ENCODE data around the gene TCERG1.

TCERG1 gene

GRCh38 chr5:146441896-146442295 lies 5.2 kb upstream of the TCERG1 start:
- H3K9me3 ChIP-seq (ENCODE audit: control insufficient read depth, low read length) = no peaks in the 10 kb centered on the region
- 88% methylated on average over 1 of the region's 2 CpGs for WGBS
- H3K27me3 ChIP-seq (ENCODE audit: control insufficient read depth in 1 of 2, insufficient read depth in 1 of 2, low read length in 2 of 2) = peaks cover 0 to 5% of the 10 kb centered on the region in 2 experiments
- H3K4me2 ChIP-seq (ENCODE audit: low read length, poor library complexity, severe bottlenecking) = no peak overlapping the region
- no peak overlapping the region for H3K4me3 ChIP-seq (ENCODE audit: insufficient read depth in 1 of 2, low read depth in 1 of 2, low read length in 2 of 2)
- no peak overlapping the region for H3K4ac ChIP-seq (ENCODE audit: low read depth in 1 of 2, low read length in 2 of 2)
- no peak overlapping the region for H3K27ac ChIP-seq (ENCODE audit: low read length, poor library complexity, severe bottlenecking)
- H3K23ac ChIP-seq (ENCODE audit: low read length in 2 of 2) = no peak overlapping the region
- H2BK15ac ChIP-seq (ENCODE audit: low read depth, poor library complexity, severe bottlenecking) = no peak overlapping the region
- no peak overlapping the region for H3K18ac ChIP-seq (ENCODE audit: low read depth in 1 of 2, low read length in 2 of 2)
- H3K79me1 ChIP-seq (replicated peaks; ENCODE audit: low read length, poor library complexity, severe bottlenecking) = no peaks in the 10 kb centered on the region
- H2BK5ac ChIP-seq (ENCODE audit: low read depth, low read length, poor library complexity, severe bottlenecking) = no peak overlapping the region
- H3K4me1 ChIP-seq (ENCODE audit: control insufficient read depth, insufficient read depth, low read depth, low read length) = no peaks in the 10 kb centered on the region
- no peak for DNase-seq
- no peak overlapping the region for H3K9ac ChIP-seq (ENCODE audit: low read length)
- no peak overlapping the region for H2BK12ac ChIP-seq (ENCODE audit: low read length in 2 of 2)
- no peak overlapping the region for H3K14ac ChIP-seq (ENCODE audit: low read length in 2 of 2)
- H2BK120ac ChIP-seq (ENCODE audit: low read depth, low read length) = no peak overlapping the region
- H3K36me3 ChIP-seq (ENCODE audit: control insufficient read depth in 1 of 2, insufficient read depth in 2 of 2, low read depth in 1 of 2, low read length in 2 of 2) = no peaks in the 10 kb centered on the region
- H2AK5ac ChIP-seq (ENCODE audit: low read length, severe bottlenecking) = no peak overlapping the region
- no peak overlapping the region for H2AFZ ChIP-seq (ENCODE audit: low read depth, low read length)
- H4K8ac ChIP-seq (ENCODE audit: low read length) = no peak overlapping the region
- H4K91ac ChIP-seq (ENCODE audit: low read length) = no peak overlapping the region

- peak overlapping the region; percentile 95 for H2AFZ ChIP-seq (ENCODE audit: low read depth, low read length)
- no peak overlapping the region for H2BK5ac ChIP-seq (ENCODE audit: low read depth, low read length, poor library complexity, severe bottlenecking)
- DNase-seq = peak; percentile 49
- H3K14ac ChIP-seq (ENCODE audit: low read length in 2 of 2) = no peak overlapping the region
- H3K4me1 ChIP-seq (ENCODE audit: control insufficient read depth, insufficient read depth, low read depth, low read length) = peaks cover 2% of the 10 kb centered on the region
- H3K9me3 ChIP-seq (ENCODE audit: control insufficient read depth, low read length) = no peaks in the 10 kb centered on the region
- peak overlapping the region; percentile 83 to 94 for H3K4ac ChIP-seq (ENCODE audit: low read depth in 1 of 2, low read length in 2 of 2)
- no peaks in the 10 kb centered on the region for H3K36me3 ChIP-seq (ENCODE audit: control insufficient read depth in 1 of 2, insufficient read depth in 2 of 2, low read depth in 1 of 2, low read length in 2 of 2)
- peak overlapping the region in 1 of 2 experiments; percentile 61 for H3K18ac ChIP-seq (ENCODE audit: low read depth in 1 of 2, low read length in 2 of 2)
- H3K79me1 ChIP-seq (replicated peaks; ENCODE audit: low read length, poor library complexity, severe bottlenecking) = no peaks in the 10 kb centered on the region
- H4K8ac ChIP-seq (ENCODE audit: low read length) = peak overlapping the region; percentile 90
- no peak overlapping the region for H4K91ac ChIP-seq (ENCODE audit: low read length)
- H3K23ac ChIP-seq (ENCODE audit: low read length in 2 of 2) = no peak overlapping the region
- no peaks in the 10 kb centered on the region for H3K27me3 ChIP-seq (ENCODE audit: control insufficient read depth in 1 of 2, insufficient read depth in 1 of 2, low read length in 2 of 2)
- H2BK12ac ChIP-seq (ENCODE audit: low read length in 2 of 2) = peak overlapping the region in 1 of 2 experiments; percentile 29
- no peak overlapping the region for H2AK5ac ChIP-seq (ENCODE audit: low read length, severe bottlenecking)
- under 1% methylated on average over 18 of the region's 20 CpGs for WGBS
- H3K4me2 ChIP-seq (ENCODE audit: low read length, poor library complexity, severe bottlenecking) = peak overlapping the region; percentile 70
- H3K4me3 ChIP-seq (ENCODE audit: insufficient read depth in 1 of 2, low read depth in 1 of 2, low read length in 2 of 2) = peak overlapping the region; percentile 96 to 98
- no peak overlapping the region for H2BK120ac ChIP-seq (ENCODE audit: low read depth, low read length)
- peak overlapping the region; percentile 31 for H3K27ac ChIP-seq (ENCODE audit: low read length, poor library complexity, severe bottlenecking)
- no peak overlapping the region for H2BK15ac ChIP-seq (ENCODE audit: low read depth, poor library complexity, severe bottlenecking)
- peak overlapping the region; percentile 98 for H3K9ac ChIP-seq (ENCODE audit: low read length)
Measured at GRCh38 chr5:146447734-146448380, 724 bp downstream of the TCERG1 start.

GRCh38 chr5:146448783-146449519 lies 1.8 kb downstream of the TCERG1 start:
- no peak overlapping the region for H4K91ac ChIP-seq (ENCODE audit: low read length)
- H3K4me2 ChIP-seq (ENCODE audit: low read length, poor library complexity, severe bottlenecking) = peak overlapping the region; percentile 36
- H3K4me3 ChIP-seq (ENCODE audit: insufficient read depth in 1 of 2, low read depth in 1 of 2, low read length in 2 of 2) = peak overlapping the region in 1 of 2 experiments; percentile 98
- H3K36me3 ChIP-seq (ENCODE audit: control insufficient read depth in 1 of 2, insufficient read depth in 2 of 2, low read depth in 1 of 2, low read length in 2 of 2) = no peaks in the 10 kb centered on the region
- peaks cover 2% of the 10 kb centered on the region for H3K4me1 ChIP-seq (ENCODE audit: control insufficient read depth, insufficient read depth, low read depth, low read length)
- WGBS = 90% methylated on average over 5 of the region's 6 CpGs
- no peak overlapping the region for H4K8ac ChIP-seq (ENCODE audit: low read length)
- H3K4ac ChIP-seq (ENCODE audit: low read depth in 1 of 2, low read length in 2 of 2) = no peak overlapping the region
- no peaks in the 10 kb centered on the region for H3K9me3 ChIP-seq (ENCODE audit: control insufficient read depth, low read length)
- no peak overlapping the region for H2AK5ac ChIP-seq (ENCODE audit: low read length, severe bottlenecking)
- H3K14ac ChIP-seq (ENCODE audit: low read length in 2 of 2) = no peak overlapping the region
- no peak for DNase-seq
- no peak overlapping the region for H2BK15ac ChIP-seq (ENCODE audit: low read depth, poor library complexity, severe bottlenecking)
- H3K27me3 ChIP-seq (ENCODE audit: control insufficient read depth in 1 of 2, insufficient read depth in 1 of 2, low read length in 2 of 2) = no peaks in the 10 kb centered on the region
- no peak overlapping the region for H2BK5ac ChIP-seq (ENCODE audit: low read depth, low read length, poor library complexity, severe bottlenecking)
- peak overlapping the region; percentile 98 for H3K9ac ChIP-seq (ENCODE audit: low read length)
- H3K23ac ChIP-seq (ENCODE audit: low read length in 2 of 2) = no peak overlapping the region
- no peak overlapping the region for H2AFZ ChIP-seq (ENCODE audit: low read depth, low read length)
- no peak overlapping the region for H2BK12ac ChIP-seq (ENCODE audit: low read length in 2 of 2)
- H3K79me1 ChIP-seq (replicated peaks; ENCODE audit: low read length, poor library complexity, severe bottlenecking) = no peaks in the 10 kb centered on the region
- H3K27ac ChIP-seq (ENCODE audit: low read length, poor library complexity, severe bottlenecking) = no peak overlapping the region
- H3K18ac ChIP-seq (ENCODE audit: low read depth in 1 of 2, low read length in 2 of 2) = no peak overlapping the region
- no peak overlapping the region for H2BK120ac ChIP-seq (ENCODE audit: low read depth, low read length)

- Histone ChIP-seq H2BK120ac (ENCODE audit: low read depth, low read length) (no peak overlapping the region), H3K4ac (ENCODE audit: low read depth in 1 of 2, low read length in 2 of 2) (no peak overlapping the region), H2BK12ac (ENCODE audit: low read length in 2 of 2) (no peak overlapping the region), H3K4me2 (ENCODE audit: low read length, poor library complexity, severe bottlenecking) (no peak overlapping the region), H3K27ac (ENCODE audit: low read length, poor library complexity, severe bottlenecking) (no peak overlapping the region), H2AK5ac (ENCODE audit: low read length, severe bottlenecking) (no peak overlapping the region), H3K27me3 (ENCODE audit: control insufficient read depth in 1 of 2, insufficient read depth in 1 of 2, low read length in 2 of 2) (no peaks in the 10 kb centered on the region), H3K36me3 (ENCODE audit: control insufficient read depth in 1 of 2, insufficient read depth in 2 of 2, low read depth in 1 of 2, low read length in 2 of 2) (peaks cover 2% of the 10 kb centered on the region in 2 experiments), H3K18ac (ENCODE audit: low read depth in 1 of 2, low read length in 2 of 2) (no peak overlapping the region), H4K8ac (ENCODE audit: low read length) (no peak overlapping the region), H3K79me1 (replicated peaks; ENCODE audit: low read length, poor library complexity, severe bottlenecking) (no peaks in the 10 kb centered on the region), H3K14ac (ENCODE audit: low read length in 2 of 2) (no peak overlapping the region), H2AFZ (ENCODE audit: low read depth, low read length) (no peak overlapping the region), H2BK15ac (ENCODE audit: low read depth, poor library complexity, severe bottlenecking) (no peak overlapping the region), H2BK5ac (ENCODE audit: low read depth, low read length, poor library complexity, severe bottlenecking) (no peak overlapping the region), H4K91ac (ENCODE audit: low read length) (no peak overlapping the region), H3K9me3 (ENCODE audit: control insufficient read depth, low read length) (no peaks in the 10 kb centered on the region), H3K23ac (ENCODE audit: low read length in 2 of 2) (no peak overlapping the region), H3K4me3 (ENCODE audit: insufficient read depth in 1 of 2, low read depth in 1 of 2, low read length in 2 of 2) (no peak overlapping the region), H3K9ac (ENCODE audit: low read length) (no peak overlapping the region), H3K4me1 (ENCODE audit: control insufficient read depth, insufficient read depth, low read depth, low read length) (peaks cover 2% of the 10 kb centered on the region)
- 100% methylated on average over 2 of the region's 3 CpGs for WGBS
- no peak for DNase-seq
Measured at GRCh38 chr5:146450002-146450401, 2.9 kb downstream of the TCERG1 start.

All from mesenchymal stem cell (in vitro differentiated cells and primary cell).